GM21515 (cell line): Measurements from ENCODE around the gene RTL9.
"Not testable (repeated sequence)": the region's sequence is repeated elsewhere in the genome, so short reads cannot be mapped to it uniquely, and the experiment has no call there.

Experiments used
- ATAC-seq: cut with Tn5 transposase; IDR thresholded peaks from one replicate; pipeline ENCODE4 v1.9.1; 2021; ENCODE audit not compliant: unreplicated experiment

The RTL9 gene

DNA sequence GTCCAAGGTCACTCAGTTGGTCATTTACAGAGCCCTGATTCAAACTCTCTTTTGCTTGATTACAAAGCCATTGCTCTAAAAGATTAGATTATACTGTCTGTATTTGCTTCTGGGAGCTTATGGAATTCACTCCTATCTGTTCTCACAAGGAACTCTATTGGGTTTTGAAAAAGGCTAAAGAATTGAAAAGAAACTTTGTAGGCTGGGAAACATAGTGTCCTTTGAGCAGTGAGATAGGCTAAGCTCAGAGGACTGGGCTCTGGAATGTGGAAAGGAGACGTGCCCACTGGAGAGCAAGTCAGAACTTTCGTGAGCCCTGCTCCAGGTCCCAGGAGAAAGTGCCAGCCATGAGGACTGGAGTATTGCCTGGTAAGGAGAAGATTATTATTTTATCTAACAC, at the start of gene RTL9:
Gene RTL9 (plus strand): TSS at position 301 of the 400 bp plus-strand sequence. CDS start 91,770 bp downstream, outside the sequence.
- ATAC-seq: no peak

- peak; percentile 18 for ATAC-seq
Observed at GRCh38 chrX:110310000-110310790, 48.5 kb upstream of the RTL9 start.

DNA sequence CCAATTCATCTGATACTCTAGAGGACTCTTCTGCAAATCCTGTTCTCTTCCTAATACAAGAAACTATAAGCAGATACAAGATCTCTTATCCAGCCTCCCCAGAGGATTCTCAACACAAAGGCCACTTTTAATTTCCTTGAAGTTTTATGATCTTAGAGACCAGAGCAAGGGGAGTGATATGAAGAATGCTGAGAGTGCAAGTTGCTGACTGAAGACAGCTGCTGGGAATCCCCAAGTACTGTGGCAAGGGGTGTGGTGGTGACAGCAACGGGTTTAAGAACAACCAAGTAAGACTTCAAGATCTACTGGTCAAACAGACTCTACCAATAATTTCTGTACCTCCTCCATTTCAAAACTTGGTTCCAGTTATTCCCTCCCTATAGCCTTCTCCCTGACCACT, 47.8 kb upstream of the RTL9 start:
- peak; percentile 84 for ATAC-seq

- no peak for ATAC-seq
Observed at GRCh38 chrX:110311437-110312230, 47.0 kb upstream of the RTL9 start.

- no peak for ATAC-seq
Observed at GRCh38 chrX:110315551-110315950, 43.1 kb upstream of the RTL9 start.

GRCh38 chrX:110316351-110317060, 42.1 kb upstream of the RTL9 start:
- ATAC-seq: no peak

DNA sequence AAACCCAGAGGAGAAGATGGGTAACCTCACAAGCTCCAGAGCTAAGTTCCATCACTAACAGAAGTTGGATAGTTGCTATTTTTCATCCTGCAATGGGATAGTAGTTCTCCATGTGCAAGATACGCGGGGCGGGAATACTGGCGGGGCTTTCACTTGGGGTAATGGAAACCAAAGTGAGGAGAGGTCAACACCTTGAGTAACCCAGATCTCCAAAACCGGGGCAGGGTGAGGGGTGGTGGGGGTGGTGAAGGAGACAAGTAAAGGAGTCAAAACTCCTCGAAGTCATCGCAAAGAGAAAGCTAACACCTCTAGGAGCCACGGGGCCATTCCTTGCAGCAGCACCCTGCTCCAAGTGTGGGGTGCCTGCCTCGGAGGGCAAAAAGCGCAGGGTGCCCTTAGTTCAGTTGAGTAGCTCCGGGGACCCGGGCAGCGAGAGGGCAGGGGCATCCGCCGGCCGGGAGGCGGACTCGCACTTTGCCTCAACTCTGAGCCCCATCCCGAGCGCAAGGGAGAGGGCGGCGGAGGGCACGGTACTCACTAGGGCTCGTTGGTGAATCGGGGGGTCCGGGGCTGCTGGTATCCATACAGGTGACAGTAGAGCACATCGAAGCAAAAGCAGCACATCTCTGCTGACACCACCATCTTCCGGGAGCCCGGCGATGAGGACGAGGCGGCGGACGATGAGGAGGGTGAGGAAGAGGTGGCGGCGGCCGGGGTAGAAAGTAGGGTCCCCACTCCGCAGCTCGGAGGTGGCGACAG, 41.4 kb upstream of the RTL9 start:
- ATAC-seq: peak; percentile 22

DNA sequence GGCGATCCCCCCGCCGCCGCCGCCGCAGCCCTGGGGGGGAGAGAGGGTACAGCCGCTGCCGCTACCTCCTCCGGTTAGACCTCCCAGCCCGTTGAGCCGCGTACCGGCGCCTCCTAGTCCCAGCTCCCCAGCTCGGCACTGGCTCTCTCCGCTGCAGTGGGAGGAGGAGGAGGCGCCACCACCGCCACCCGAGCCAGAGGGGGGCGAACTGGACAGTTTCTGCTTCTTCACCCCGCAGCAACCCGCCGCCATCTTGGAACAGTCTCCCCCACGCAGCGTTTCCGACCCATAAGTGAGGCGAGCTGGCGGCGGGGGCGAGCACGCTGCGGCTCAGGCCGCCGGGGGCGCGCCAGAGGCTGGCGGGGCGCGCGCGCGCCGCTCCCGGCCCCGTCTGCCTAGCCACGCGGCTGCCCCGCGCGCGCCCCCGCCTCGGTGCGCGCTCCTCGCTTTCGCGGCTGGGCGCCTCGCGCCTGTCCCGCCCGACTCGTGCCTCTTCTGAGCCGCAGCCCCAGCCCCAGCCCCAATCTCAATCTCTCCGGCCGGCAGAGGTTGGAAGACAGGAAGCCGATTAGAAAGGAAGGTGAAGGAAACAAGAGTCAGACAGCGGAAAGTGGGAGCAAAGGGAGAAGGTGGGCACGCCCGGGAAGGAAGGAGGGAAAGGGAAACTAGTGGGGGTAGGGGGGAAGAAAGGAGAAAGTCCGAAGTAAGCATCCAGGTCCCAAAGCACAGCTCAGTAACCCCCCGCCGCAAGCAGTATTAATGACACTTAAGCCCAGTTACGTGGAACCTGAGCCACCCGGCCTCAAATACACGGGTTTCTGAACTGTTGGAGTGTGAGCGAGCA, 40.6 kb upstream of the RTL9 start, which contains the start of gene AMMECR1:
Gene AMMECR1 (minus strand): TSS at position 266 of the 844 bp plus-strand sequence. CDS start 14 bp downstream, at position 252.
- ATAC-seq: peak; percentile 78

DNA sequence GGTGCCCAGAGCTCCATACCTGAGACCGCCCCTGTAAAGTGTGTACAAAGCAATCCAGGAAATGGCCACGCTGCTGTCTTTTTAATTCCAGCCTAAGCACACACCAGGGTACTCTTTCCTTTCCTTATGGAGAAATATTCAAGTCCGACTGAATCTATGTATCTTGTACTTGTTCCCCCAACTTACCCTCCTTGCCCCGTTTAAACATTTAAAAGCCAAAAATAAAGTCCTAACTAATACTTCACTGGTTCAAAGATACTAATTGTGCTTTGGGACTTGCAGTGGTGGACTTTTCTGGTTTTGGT, 40.0 kb upstream of the RTL9 start:
- ATAC-seq: no peak

DNA sequence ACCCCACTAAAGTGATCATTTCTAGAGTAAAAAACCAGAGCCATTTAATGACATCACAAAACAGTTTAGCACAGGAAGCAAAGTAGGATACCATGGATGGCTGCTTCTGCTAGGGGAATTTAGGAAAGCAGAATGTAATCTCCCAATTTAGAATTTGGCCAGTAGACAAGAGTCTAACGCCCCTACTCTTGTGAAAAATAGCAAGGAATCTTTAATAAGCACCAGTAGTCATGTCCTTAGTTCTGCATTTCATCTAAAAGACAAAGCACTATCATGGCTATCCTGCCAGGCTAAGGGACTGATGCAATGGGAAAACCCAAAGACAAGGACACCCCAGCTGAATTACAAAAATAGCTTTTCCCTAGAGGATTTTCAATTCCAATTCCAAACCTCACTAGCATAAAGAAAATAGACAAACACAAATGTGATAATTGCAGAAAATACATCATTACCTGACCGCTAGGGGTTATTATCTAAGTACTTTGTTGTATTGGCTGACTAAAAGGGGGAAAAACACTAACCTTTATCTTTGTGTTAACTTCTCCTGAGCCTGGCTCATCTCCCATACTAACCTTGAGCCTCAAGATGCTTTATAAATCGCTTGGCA, 38.2 kb upstream of the RTL9 start:
- ATAC-seq: no peak

DNA sequence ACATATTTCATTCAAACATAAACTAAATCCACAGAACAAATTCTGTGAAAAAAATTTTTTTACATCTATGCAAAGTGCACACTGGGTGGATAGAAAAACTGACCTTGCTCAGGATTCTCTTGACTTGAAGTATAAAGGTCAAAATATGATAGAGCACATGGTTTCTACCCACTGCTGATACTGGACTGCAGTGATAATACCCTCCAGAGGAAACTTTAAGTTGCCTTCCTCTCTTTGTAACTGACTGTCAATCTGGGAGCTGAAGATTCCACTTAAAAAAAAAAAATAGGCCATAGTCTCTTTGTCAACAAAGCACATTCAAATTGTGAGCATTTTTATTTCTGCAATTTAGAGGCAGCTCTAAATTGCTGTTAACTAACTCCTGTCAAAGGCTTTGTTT, 37.6 kb upstream of the RTL9 start:
- ATAC-seq: no peak

GRCh38 chrX:110321670-110322069, 37.0 kb upstream of the RTL9 start:
- ATAC-seq: no peak

DNA sequence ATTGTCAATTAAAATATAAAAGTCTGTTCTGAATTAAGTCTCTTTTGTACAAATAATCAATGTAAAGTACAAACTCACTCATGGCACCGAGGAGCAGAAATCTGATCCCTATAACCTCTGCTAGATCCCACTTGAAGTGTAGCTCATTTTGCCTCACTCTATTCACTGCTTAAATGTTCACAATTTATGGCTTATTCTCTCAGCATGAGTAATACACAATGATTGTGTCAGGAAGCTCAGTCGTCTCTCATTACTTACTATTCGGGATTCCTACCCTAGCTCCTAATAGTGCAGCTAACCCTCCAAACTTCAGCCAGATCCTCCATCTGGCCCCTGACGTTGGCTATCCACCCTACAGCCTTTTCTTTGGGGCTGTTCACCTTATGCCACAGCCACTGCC, 36.0 kb upstream of the RTL9 start:
- ATAC-seq: no peak

DNA sequence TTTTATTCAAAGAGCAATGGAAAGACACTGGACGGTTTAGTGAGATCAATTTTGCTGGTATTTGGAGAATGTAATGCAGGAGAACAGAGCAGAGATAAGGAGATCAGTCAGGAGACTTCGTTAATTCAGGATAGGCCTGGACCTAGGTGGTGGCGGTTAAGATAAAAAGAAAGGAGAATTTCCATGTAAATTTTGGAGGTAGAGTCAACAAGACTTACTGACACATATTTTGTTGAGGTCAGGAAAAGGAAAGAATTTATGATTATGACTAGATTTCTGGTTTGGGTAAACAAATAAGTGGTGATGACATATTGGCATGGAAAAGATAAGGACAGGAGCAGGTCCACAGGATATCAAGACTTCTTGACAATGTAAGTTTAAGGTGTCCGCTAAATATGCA, 31.9 kb upstream of the RTL9 start:
- ATAC-seq: no peak

DNA sequence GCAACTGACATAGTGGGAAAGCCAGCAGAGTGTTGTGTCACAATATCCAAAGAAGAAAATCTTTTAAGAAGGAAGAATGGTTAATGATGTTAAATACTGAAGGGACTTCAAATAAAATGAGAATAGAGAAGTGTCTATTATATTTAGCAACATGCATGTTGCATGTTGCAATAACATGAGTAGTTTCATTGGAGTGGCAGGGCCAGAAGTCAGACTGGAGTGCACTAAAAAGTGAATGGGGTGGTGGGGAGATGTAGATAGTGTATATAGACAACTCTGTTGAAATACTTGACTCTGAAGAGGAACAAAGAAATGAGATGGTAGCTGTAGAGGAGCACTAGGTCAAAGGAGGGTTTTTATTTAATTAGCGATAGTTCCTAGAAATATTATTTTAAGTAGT, 31.3 kb upstream of the RTL9 start:
- ATAC-seq: no peak

GRCh38 chrX:110328613-110329012, 30.0 kb upstream of the RTL9 start:
- not testable (repeated sequence) for ATAC-seq

- no peak for ATAC-seq
Observed at GRCh38 chrX:110331444-110332030, 27.1 kb upstream of the RTL9 start.

- ATAC-seq: not testable (repeated sequence)
Observed at GRCh38 chrX:110333458-110333857, 25.2 kb upstream of the RTL9 start.

GRCh38 chrX:110338935-110339334, 19.7 kb upstream of the RTL9 start:
- no peak for ATAC-seq
